Ectodermal cell (in vitro differentiated cells): ENCODE results near the gene LIMS2.

ENCODE experiments used
- H3K27ac ChIP-seq: 2 replicates; pipeline ENCODE4 v1.7.0; 2013; ENCODE audit warnings: mild to moderate bottlenecking, low read depth, low read length; ENCODE audit not compliant: insufficient read depth, poor library complexity, severe bottlenecking
- H3K27me3 ChIP-seq: 2 replicates; pipeline ENCODE4 v1.7.0; 2013; ENCODE audit warnings: mild to moderate bottlenecking, low read length; ENCODE audit not compliant: insufficient read depth, control insufficient read depth, poor library complexity, severe bottlenecking
- H3K36me3 ChIP-seq: one replicate; pipeline ENCODE4 v1.7.0; 2013; ENCODE audit warnings: low read length; ENCODE audit not compliant: control insufficient read depth, insufficient read depth
- H3K4me1 ChIP-seq: one replicate; pipeline ENCODE4 v1.7.0; 2013; ENCODE audit warnings: low read length; ENCODE audit not compliant: control insufficient read depth, insufficient read depth
- H3K4me3 ChIP-seq: 2 replicates; pipeline ENCODE4 v1.7.0; 2013; ENCODE audit warnings: low read depth, low read length, control low read depth; ENCODE audit not compliant: insufficient read depth
- H3K9me3 ChIP-seq: 2 replicates; pipeline ENCODE4 v1.7.0; 2013; ENCODE audit warnings: mild to moderate bottlenecking, low read length, moderate library complexity; ENCODE audit not compliant: control insufficient read depth
- WGBS, 2 experiments: methylation state at CpG; one replicate each; pipeline ENCODE4 v1.1.7; 2013; ENCODE audit warnings: missing lambda C conversion rate in 2 of 2; 5-methylcytosine and 5-hydroxymethylcytosine counted together

The LIMS2 gene

DNA sequence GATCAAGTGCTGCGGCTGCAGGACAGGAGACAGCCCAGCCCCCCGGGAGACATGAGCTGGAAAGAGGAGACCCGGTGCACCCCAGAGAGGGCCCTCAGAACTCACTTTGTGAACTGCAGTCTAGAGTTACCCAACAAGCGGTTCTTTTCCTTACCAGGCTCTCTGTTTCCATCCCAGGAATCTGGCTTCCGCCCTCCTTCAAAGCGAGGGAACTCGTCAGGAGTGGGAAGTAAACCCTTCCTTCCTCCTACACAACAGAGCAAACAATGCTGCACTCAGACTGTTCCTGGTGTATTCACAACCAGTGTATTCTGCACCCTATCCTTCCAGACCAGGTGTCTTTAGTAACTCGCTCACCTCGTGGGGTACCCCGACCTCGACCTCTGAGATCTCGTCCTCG is 34.0 kb upstream of the LIMS2 start:
- Histone ChIP-seq H3K4me1 (no peaks in the 10 kb centered on the region), H3K9me3 (no peaks in the 10 kb centered on the region), H3K27me3 (no peaks in the 10 kb centered on the region), H3K4me3 (no peak overlapping the region), H3K27ac (no peak overlapping the region), H3K36me3 (peaks cover 29% of the 10 kb centered on the region)
- 94 to 95% methylated on average over 13 of the region's 13 CpGs for WGBS, 2 experiments

DNA sequence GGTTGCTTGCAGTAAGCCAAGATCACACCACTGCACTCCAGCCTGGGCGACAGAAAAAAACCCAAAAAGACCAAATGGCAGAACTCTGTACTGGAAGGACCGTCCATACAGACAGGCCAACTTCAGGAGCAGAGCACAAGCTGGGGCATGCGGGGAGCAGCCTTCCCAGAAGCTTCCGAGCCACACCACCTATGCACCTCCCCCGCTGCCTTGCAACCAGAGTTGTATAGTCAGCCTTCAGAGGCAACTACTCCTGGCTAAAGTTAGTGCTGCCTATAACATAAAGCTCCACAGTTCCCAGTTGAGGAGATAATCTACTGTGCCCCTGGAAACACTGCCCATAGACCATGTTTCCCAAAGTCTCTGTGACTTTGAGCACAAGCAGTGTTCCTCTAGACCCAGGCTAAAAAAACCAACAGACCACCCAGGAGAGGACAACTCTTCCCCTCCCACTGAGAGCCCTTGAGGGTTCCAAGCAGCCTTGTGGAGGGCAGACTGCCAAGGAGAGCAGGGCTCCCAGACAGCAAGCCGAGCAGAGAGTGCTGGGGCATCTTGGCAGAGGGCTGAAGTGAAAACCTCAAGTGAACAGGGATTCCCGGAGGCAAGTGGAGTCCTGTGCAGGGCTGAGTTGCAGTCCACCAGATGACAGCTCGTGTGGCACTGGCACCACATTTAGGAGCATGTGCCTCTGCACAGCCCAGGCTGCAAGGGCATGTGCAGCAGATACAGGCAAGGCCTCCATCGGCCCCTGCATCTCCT is 32.7 kb upstream of the LIMS2 start:
- Histone ChIP-seq H3K9me3 (no peaks in the 10 kb centered on the region), H3K27me3 (no peaks in the 10 kb centered on the region), H3K4me3 (no peak overlapping the region), H3K36me3 (peaks cover 33% of the 10 kb centered on the region), H3K4me1 (peaks cover 2% of the 10 kb centered on the region), H3K27ac (no peak overlapping the region)
- WGBS, 2 experiments, result 94 to 96% methylated on average over 9 of the region's 9 CpGs

DNA sequence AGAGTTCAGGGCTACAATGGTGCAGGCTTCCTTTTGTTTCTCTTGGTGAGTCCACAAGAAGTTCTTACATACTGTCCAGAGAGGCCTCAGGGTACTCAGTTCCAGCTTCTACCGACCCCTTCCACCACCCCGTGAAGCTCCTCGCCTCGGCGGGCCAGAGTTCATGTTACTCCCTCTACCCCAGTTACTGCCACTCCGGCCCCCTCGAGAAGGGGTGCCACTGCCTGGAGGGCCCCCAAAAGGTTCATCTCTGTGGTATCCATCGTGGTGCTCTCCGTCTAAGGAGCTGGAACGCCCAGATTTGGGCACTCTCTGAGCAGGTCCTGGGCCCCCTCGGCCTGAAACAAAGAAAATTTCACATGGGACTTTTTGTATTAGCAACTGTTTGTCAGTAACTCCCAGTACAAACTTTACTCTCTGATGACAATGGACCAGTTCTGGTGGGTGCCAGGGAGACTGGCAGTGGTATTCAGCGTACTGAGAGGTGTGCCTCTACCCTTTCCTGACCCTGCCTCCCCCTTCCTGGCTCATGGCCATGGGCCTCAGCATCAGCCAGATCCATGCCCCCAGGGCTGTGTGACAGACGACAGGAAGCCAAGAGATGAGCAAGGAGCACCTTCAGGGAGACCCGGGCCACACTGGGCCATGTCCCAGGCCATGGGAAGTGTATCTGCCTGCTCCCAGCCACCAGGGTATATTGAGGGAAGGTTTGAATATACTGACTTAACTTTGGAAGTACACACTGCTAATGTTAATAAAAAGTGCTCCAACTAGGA is 31.1 kb upstream of the LIMS2 start:
- H3K4me1 ChIP-seq, result peaks cover 9% of the 10 kb centered on the region
- WGBS, 2 experiments, result 95 to 96% methylated on average over 14 of the region's 14 CpGs
- H3K9me3 ChIP-seq, result no peaks in the 10 kb centered on the region
- H3K27me3 ChIP-seq, result no peaks in the 10 kb centered on the region
- H3K4me3 ChIP-seq, result no peak overlapping the region
- H3K36me3 ChIP-seq, result peaks cover 33% of the 10 kb centered on the region
- peak overlapping the region; percentile 8 for H3K27ac ChIP-seq

DNA sequence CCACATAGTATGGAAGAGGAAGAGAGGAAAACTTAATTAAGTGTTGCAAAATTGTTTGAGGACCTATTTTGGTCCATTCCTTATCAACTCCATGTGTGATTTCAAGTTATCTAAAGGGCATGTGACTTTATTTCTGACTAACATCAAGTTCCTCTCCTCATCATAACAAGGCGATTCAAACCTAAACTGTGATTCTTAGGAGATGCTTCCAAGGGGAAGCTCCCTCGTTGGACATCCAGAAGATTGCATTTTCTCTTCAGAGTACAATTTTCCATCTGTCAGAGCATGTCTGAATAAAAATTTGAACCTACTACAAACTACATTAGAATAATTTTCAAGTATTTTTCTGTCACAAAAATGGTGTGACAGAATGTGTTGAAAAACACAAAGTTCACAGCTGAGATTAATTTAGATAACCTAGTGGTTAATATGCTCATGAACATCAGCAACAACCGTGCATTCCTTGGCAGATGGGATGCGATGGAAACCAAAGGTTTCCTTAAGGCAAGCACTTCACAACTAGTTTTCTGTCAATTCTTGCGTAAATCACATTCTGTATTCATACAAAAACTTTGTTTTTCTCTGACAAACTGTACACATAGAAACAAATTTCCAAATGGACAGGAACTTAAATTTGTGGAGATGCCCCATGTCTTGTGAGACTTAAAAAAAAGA is 30.2 kb upstream of the LIMS2 start:
- 92 to 97% methylated on average over 5 of the region's 5 CpGs for WGBS, 2 experiments
- Histone ChIP-seq H3K9me3 (no peaks in the 10 kb centered on the region), H3K4me1 (peaks cover 13% of the 10 kb centered on the region), H3K4me3 (no peak overlapping the region), H3K36me3 (peaks cover 33% of the 10 kb centered on the region), H3K27ac (no peak overlapping the region), H3K27me3 (no peaks in the 10 kb centered on the region)

DNA sequence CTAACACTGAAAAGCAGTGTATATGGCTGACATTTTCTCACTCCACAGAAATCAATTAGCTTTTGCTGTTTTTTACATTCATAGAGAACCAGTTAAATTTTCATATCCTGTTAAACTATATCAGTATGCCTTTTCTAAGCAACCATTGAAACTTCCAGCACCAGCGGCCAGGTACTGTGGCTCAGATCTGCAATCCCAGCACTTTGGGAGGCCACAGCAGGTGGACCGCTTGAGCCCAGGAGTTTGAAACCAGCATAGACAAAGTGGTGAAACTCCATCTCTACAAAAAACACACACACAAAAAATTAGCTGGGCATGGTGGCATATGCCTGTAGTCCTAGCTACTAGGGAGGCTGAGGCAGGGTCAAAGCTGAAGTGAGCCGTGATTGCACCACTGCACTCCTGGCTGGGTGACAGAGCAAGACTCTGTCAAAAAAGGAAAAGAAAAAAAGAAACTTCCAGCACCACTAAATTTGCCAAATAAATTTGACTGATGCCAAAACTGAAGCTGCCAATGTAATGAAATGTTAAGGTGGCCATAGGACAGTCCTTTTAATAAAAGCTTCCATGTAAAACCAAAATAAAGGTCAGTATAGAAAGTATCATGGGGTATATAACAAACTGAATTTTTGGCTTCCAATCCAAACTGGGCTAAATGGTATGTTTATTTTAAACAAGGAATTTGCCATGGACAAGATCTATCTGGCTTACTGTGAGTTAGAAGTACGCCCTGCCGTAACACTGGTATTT is 29.5 kb upstream of the LIMS2 start:
- WGBS, 2 experiments, result 93 to 95% methylated on average over 5 of the region's 5 CpGs
- Histone ChIP-seq H3K4me3 (no peak overlapping the region), H3K36me3 (peaks cover 33% of the 10 kb centered on the region)

DNA sequence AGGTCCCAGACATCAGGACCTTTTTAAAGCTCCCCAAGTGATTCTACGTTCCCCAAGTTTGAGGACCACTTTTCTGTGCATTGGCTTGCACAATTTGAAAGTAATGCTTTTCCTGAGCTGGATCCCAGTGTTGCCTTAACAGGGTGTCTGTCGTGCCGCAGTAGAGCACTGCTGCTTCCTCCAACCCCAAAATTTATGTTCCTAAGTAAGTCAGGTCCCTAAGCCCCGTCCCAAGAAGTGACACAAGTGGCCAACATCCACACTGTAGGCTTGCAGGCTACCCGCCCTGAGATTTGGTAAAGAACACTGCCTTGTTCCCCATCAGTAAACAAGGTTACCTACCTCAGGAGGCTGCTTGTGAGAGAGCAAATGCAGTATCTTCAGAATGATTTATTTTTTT is 28.0 kb upstream of the LIMS2 start:
- WGBS, 2 experiments, result 92 to 94% methylated on average over 5 of the region's 5 CpGs
- Histone ChIP-seq H3K36me3 (peaks cover 19% of the 10 kb centered on the region), H3K27ac (no peak overlapping the region), H3K4me3 (no peak overlapping the region), H3K9me3 (no peaks in the 10 kb centered on the region), H3K27me3 (no peaks in the 10 kb centered on the region), H3K4me1 (peaks cover 17% of the 10 kb centered on the region)

More for the DNA sequence above, 29.5 kb upstream of the LIMS2 start:
- Histone ChIP-seq H3K9me3 (no peaks in the 10 kb centered on the region), H3K27me3 (no peaks in the 10 kb centered on the region), H3K27ac (peak overlapping the region; percentile 26), H3K4me1 (peaks cover 17% of the 10 kb centered on the region)

DNA sequence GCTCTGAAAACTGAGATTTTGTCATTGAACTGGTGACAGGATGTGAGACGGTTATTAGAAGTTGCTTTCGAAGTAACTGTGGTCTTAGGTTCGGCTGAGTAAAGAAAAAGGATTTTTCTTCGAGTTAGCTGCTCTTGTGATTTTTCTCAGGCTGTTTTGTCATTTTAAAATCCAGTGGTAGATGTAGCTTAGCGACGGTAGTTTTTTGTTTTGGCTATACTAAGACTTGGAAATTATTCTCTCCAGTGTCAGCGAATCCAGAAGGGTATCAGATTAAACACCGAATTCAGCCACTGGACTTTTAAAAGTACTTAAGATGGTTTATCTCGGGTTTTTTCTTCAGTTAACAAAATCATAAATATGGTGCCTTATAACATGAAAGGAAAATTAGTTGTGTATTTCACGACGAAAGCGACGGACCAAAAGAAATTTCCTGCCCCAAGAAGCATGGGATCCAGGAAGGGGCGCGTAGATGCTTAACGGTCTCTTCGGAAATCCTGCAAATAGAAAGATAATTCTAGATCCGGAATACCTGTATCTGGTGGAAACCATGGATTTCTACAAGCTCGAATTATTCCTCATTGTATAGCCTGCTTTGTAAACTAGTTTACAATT is 27.2 kb upstream of the LIMS2 start:
- 78% methylated on average over 19 of the region's 19 CpGs for WGBS, 2 experiments
- H3K4me1 ChIP-seq, result peaks cover 17% of the 10 kb centered on the region
- peak overlapping the region; percentile 83 for H3K4me3 ChIP-seq
- H3K27ac ChIP-seq, result peak overlapping the region; percentile 90
- H3K27me3 ChIP-seq, result no peaks in the 10 kb centered on the region
- peaks cover 12% of the 10 kb centered on the region for H3K36me3 ChIP-seq
- H3K9me3 ChIP-seq, result no peaks in the 10 kb centered on the region

DNA sequence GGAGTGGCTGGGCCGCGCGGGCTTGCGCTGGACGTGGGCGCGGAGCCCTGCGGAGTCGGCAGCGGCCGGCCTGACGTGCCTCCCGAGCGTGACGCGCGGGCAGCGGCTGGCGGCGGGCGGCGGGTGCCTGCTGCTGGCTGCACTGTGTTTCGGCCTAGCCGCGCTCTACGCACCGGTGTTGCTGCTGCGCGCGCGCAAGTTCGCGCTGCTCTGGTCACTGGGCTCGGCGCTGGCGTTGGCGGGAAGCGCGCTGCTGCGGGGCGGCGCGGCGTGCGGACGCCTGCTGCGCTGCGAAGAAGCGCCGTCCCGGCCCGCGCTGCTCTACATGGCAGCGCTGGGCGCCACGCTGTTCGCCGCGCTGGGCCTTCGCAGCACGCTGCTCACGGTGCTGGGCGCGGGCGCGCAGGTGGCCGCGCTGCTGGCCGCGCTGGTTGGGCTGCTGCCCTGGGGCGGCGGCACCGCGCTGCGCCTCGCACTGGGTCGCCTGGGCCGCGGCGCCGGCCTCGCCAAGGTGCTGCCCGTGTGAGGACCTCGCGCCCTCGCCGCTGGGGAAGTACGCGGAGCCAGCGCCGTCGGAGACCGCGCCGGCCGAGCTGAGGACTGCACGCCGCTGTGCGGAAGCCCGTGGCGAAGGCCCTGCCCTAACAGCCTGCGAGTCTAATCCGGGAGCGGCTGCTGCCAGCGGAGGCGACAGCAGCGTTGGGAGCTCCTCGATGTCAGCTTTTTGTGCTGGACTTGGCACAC is 26.5 kb upstream of the LIMS2 start:
- Histone ChIP-seq H3K36me3 (peaks cover 12% of the 10 kb centered on the region), H3K27ac (peak overlapping the region; percentile 90), H3K4me1 (peaks cover 17% of the 10 kb centered on the region), H3K27me3 (no peaks in the 10 kb centered on the region), H3K4me3 (peak overlapping the region; percentile 83), H3K9me3 (no peaks in the 10 kb centered on the region)
- WGBS, 2 experiments, result 1% methylated on average over 108 of the region's 108 CpGs

DNA sequence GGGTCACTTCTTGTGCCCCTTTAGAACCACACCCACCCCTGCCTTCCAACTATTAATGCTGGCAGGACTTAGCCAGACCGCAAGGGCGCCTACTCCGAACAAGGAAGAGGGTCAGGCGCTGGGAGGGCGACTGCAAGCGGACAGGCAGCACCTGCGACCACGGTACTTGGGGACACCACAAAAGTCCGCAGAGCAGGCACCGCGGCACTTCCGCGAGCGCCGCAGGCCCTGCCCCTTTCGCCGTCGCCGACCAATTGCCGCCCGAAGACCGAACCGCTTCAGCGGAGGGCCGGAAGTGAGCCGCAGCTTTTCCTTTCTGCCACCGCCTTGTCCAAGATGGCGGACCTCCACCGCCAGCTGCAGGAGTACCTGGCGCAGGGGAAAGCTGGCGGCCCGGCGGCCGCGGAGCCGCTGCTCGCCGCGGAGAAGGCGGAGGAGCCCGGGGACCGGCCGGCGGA is 25.9 kb upstream of the LIMS2 start, which contains the start of gene SFT2D3:
Gene SFT2D3, plus strand, starts transcription at position 305 of the 458 bp plus-strand sequence. Its CDS starts 32 bp downstream, at position 337.
- Histone ChIP-seq H3K4me3 (peak within 1 kb of the TSS; percentile 83), H3K9me3 (no peaks in the 10 kb centered on the region), H3K27me3 (no peaks in the 10 kb centered on the region), H3K36me3 (peaks cover 12% of the 10 kb centered on the region), H3K27ac (peak within 1 kb of the TSS; percentile 90), H3K4me1 (peaks cover 17% of the 10 kb centered on the region)
- WGBS, 2 experiments, result 0% methylated on average over 44 of the region's 44 CpGs
